ENCODE data around the gene MAD1L1.

Gene MAD1L1

DNA sequence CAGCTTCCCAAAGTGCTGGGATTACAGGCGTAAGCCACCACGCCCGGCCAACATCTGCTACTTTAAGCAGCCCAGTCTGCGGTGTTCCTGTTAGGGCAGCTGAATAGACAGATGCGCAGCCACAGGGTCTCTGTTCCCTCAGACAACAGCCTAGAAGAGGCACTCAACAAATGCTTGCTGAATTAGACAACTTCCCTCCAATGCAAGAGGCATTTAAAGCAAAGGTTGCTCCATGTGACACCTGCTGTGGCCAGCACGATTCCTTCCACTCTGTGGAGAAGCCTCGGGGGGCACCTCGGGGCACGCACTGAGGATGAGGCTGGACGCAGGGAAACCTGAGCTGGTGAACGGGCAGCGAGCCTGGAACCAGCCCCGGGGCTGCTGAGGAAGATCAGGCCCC lies 237.8 kb downstream of the MAD1L1 start:
- no peak for DNase-seq

- DNase-seq, result no peak
Observed at GRCh38 chr7:1993776-1994740, 238.7 kb downstream of the MAD1L1 start.

GRCh38 chr7:1993031-1993695 lies 239.6 kb downstream of the MAD1L1 start:
- no peak for DNase-seq

DNA sequence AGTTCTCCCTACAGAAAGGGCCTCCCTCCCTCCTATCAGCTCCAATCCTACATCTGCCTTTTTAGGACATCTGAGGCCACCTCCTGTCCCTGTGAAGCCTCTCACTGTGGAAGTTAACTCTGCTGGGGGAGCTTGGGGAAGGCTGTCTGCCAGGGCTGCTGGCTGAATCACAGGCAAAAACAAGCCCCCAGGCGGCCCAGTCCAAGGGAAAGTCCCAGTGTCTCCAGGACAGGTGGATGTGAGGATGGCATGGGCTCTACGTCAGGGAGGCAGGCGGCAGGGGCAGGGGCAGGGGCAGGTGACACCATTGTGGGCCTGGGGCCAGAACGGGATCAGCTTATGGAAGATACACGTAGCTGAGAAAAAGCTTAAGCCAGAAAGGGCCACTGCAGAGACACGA lies 240.2 kb downstream of the MAD1L1 start:
- DNase-seq, result no peak

DNA sequence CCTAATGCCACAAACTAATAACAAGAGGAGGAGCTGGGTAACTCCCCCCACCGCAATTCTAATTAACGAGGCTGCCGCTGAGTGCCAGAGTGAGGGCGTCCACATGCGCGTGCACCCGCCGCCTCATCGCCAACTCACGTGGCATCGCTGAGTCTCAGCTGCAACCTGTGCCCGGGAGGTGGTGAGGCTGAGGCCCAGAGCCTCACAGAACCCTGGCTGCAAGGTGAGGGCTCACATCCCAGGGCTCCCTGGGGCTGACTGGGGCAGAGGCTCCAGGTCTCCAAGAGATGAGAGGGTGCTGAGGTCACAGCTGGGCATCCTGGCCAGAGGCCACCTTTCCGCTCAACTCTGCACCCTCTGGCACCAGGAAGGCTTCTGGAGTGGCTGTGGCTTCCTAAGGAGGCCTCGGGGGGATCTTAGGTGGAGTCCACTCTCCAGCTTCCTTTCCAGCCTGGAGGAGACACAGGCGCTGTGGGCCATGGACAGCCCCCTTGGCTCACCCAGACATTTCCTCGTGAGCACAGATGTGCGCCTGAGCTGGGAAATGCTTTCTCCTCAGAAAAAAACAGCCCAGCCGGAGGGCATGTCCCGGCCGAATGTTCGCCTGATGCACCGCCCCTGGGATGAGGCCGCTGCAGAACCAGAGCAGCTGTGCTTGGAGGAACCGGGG lies 242.6 kb downstream of the MAD1L1 start:
- DNase-seq, result no peak

GRCh38 chr7:1989049-1989860 lies 243.5 kb downstream of the MAD1L1 start:
- DNase-seq, result no peak

DNA sequence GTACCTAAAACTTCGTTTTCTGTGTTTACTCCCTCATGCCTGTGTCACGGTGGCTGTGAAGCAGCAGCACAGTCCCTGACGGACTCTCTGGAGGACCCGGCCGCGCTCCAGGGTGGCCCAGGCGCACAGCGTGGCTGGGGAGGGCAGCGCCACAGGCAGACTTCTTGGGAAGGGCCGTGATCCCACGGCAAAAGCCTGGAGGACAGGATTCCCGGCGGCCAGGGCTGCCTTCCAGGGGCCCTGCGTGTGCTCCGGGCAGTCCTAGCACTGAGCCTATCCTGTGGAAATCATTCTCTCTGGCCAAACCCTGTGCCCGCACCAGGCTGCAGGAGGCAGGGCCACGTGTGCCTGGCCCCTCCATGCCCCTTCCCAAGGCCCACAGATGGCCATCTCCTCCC lies 244.2 kb downstream of the MAD1L1 start:
- no peak for DNase-seq

- DNase-seq, result no peak
Observed at GRCh38 chr7:1987591-1988532, 244.9 kb downstream of the MAD1L1 start.

DNA sequence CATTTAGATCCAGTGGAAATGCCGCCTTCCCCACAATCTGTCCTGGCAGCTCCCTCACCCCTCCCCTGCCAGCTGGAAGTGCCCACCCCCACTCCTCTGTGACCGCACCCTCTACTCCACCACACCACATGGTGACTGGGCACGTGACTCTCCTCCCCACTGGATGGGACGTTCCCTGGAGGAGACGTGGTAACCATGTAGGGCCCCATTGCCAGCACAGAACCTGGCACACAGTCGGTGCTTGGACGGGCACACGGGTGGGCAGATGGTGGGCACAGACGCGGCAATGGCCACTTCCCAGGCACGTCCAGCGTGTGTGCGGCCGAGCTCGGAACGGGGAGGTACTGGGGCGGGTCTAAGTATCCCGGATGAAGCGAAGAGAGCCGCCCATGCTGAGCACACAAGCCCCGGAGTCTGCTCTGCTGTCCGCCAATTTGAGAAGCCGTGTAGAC lies 245.6 kb downstream of the MAD1L1 start:
- no peak for DNase-seq

DNA sequence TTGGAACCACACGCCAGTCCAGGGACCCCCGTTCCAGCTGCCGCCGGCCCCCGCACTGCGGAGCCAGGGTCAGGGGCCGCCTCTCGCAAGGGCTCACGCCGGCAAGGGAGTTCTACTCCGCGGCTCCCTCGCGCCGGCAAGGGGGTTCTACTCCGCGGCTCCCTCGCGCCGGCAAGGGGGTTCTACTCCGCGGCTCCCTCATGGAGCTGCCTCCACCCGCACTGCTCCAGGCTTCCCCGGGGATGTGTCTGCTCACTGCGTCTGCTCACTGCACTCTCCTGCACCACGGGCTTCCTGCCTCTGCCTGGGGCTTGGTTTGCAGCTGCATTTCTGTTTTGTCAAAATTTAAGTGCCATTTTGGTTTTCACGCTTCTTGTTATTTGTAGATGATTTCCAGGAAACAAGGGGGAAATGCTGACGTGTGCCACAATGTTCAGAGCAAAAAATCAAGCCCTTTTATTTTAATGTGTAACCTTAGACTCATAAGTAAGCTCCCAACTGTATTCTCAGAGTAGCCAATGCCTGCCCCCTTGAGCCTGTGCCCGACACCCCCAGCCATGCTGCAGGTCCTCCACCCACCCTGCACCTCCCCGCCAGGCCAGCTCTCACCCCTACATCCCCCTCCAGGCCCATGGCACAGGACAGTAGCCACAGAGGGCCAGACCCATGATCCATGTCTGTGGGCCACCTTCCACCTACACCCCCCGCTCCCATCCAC lies 246.2 kb downstream of the MAD1L1 start:
- DNase-seq, result no peak

GRCh38 chr7:1985936-1986335 lies 246.8 kb downstream of the MAD1L1 start:
- no peak for DNase-seq

DNA sequence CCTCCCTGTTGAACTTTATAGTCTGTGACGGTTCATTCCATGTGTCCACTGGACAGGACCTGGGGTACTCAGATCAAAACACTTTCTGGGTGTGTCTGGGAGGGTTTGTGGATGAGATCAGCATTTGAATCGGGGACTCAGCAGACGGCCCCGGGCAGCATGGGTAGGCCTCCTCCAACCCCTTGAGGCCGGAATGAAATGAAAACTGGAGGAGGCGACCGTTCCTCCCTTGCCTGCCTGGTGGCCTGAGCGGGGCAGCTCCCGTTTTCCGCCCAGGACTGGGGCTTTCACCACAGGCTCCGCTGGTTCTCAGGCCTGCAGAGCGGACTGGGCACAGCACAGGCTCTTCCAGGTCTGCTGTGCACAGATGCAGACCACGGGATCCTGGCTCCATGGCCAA lies 247.7 kb downstream of the MAD1L1 start:
- DNase-seq, result no peak

DNA sequence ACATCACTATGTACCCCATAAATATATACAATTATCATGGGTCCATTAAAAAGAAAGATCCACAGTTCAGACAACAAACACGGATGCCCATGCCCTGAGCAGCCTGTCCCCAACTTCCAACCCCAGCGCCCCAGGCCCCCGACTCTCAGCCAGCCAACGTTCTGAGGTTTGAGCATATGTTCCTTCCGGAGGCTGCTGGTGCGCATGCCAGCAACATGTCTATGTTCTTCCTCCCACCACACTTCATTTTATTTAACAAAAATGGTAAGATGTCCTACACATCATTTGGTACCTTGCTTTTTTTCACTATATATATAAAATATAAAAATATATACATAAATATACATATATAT lies 250.9 kb downstream of the MAD1L1 start:
- no peak for DNase-seq

GRCh38 chr7:1981201-1981877 lies 251.4 kb downstream of the MAD1L1 start:
- DNase-seq, result no peak

DNA sequence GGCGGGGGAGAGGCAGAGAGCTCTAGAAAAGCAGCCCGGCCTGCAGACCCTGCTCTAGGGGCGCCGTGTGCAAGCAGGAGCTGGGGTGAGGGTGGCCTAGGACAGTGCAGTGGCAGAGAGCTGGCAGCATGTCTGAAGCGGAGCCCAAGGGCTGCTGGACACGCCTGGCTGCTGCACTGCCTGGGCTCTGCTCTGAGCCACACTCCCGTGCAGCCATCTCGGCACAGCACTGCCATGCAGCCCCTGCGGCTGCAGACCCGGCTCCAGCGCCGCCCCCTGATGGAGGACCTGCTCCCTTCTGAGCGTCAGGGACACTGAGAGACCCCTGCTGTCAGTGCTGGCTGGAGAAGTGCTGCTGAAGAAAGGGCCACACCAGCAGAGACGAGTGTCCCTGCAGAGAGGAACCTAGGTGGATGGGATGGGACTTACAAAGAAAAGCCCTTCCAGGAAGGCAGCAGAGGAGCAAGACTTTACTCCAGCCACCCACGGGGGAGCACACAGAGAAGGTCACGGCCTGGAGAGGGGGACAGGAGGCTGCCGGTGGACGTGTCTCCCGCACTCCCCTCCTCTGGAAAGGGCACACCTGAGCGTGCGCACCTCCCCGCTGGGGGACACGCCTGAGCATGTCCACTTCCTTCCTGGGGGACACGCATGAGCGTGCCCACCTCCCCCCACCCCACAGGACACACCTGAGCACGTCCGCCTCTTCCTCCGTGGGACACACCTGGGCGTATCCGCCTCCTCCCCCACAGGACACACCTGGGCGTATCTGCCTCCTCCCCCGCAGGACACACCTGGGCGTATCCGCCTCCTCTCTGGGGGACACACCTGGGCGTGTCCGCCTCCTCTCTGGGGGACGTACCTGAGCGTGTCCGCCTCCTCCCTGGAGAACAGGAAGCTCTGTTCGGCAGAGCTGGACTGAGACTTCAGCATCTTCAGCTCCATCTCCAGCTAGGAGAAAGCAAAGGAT lies 252.9 kb downstream of the MAD1L1 start:
- no peak for DNase-seq

GRCh38 chr7:1978656-1979590 lies 253.8 kb downstream of the MAD1L1 start:
- no peak for DNase-seq

DNA sequence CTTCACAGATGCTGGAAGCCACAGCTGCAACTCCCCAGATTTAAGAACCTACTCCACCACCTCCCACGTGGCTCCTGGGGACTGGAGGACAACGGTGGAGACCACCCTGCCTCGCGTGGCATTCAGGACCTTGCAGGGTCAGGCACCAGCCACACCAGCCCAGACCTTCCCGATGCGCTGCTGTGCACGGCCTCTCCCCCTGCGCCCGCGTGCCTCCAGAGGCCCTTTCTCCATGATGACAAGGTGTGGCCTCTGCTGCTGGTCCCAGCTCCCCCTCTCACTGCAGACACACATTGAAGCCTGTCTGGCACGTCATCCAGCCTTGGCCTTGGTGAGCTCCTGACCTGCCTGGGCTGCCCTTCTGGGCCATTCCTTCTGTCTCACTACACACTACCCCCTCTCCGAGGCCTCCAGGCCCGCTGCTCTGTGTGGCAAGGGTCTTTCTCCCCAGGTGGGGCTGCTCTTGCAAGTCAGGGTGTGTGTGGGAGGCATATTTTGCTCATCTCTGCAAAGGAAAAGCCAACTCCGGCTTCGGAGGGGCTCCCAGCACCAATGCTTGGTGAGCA lies 254.8 kb downstream of the MAD1L1 start:
- no peak for DNase-seq
